Muscle layer of duodenum (tissue), 2 donors: ENCODE results near the gene MAP2K2.
A peak's percentile ranks its signal among the peaks of the same experiment; 100 is the strongest.
"Not testable (repeated sequence)": the region's sequence is repeated elsewhere in the genome, so short reads cannot be mapped to it uniquely, and the experiment has no call there.

Source experiments
- H3K27ac ChIP-seq: one replicate; pipeline ENCODE4 v1.7.0; 2013; ENCODE audit warnings: mild to moderate bottlenecking, low read length
- H3K27me3 ChIP-seq: one replicate; pipeline ENCODE4 v1.7.0; 2013; ENCODE audit warnings: low read depth, mild to moderate bottlenecking, control low read depth, low read length
- H3K36me3 ChIP-seq, 2 donors: one replicate each; pipeline ENCODE4 v1.7.0; 2013; ENCODE audit warnings: low read length in 2 of 2, control low read depth in 1 of 2, mild to moderate bottlenecking in 1 of 2; ENCODE audit not compliant: insufficient read depth in 2 of 2, control insufficient read depth in 1 of 2
- H3K4me1 ChIP-seq, 2 donors: one replicate each; pipeline ENCODE4 v1.7.0; 2013; ENCODE audit warnings: low read length in 2 of 2, mild to moderate bottlenecking in 2 of 2, control low read depth in 1 of 2, moderate library complexity in 1 of 2; ENCODE audit not compliant: insufficient read depth in 2 of 2, control insufficient read depth in 1 of 2
- H3K4me3 ChIP-seq, 2 donors: one replicate each; pipeline ENCODE4 v1.7.0; 2013; ENCODE audit warnings: low read length in 2 of 2, low read depth in 1 of 2, mild to moderate bottlenecking in 1 of 2
- H3K9me3 ChIP-seq, 2 donors: one replicate each; pipeline ENCODE4 v1.7.0; 2013; ENCODE audit warnings: low read length in 2 of 2, control low read depth in 1 of 2, mild to moderate bottlenecking in 1 of 2; ENCODE audit not compliant: control insufficient read depth in 1 of 2
- donor health status: healthy.

The MAP2K2 gene

GRCh38 chr19:4149518-4150288 lies 25.8 kb upstream of the MAP2K2 start:
- Histone ChIP-seq H3K4me1 (no peaks in the 10 kb centered on the region), H3K27me3 (no peaks in the 10 kb centered on the region), H3K36me3 (no peaks in the 10 kb centered on the region), H3K4me3 (no peak overlapping the region), H3K27ac (no peak overlapping the region), H3K9me3 (no peaks in the 10 kb centered on the region)

DNA sequence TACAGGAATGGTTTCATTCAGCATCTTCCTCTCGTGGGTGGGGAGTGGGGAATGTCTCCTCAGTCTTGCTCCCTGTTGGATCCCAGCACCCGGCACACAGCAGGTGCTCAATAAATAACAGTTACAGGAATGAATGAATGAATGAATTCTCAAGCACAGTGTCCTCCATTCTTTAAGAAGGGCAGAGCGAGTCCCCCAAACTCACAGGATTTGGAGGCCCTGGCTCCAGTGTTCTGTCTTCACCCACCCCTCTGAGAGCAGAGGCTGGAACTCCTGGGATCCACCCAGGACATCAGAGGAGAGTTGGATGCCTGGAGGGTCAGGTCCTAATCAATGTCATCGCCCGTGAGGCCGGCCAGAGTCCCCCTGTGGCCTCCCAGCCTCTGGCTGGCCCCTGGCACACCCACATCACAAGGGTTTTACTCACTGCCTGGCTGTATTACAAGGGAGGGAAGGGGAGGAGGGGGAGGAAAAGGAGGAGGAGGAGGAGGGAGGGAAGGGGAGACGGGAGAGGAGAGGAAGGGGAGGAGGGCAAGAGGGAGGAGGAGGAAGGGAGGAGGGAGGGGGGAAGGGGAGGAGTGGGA lies 20.8 kb upstream of the MAP2K2 start:
- Histone ChIP-seq H3K4me1 (no peaks in the 10 kb centered on the region), H3K9me3 (no peaks in the 10 kb centered on the region), H3K4me3 (no peak overlapping the region), H3K27me3 (no peaks in the 10 kb centered on the region), H3K36me3 (no peaks in the 10 kb centered on the region), H3K27ac (peak overlapping the region; percentile 45)

GRCh38 chr19:4142916-4143315 lies 19.0 kb upstream of the MAP2K2 start:
- H3K27ac ChIP-seq, H3K27me3 ChIP-seq, H3K9me3 ChIP-seq, H3K4me3 ChIP-seq, H3K4me1 ChIP-seq, H3K36me3 ChIP-seq: not testable (repeated sequence)

DNA sequence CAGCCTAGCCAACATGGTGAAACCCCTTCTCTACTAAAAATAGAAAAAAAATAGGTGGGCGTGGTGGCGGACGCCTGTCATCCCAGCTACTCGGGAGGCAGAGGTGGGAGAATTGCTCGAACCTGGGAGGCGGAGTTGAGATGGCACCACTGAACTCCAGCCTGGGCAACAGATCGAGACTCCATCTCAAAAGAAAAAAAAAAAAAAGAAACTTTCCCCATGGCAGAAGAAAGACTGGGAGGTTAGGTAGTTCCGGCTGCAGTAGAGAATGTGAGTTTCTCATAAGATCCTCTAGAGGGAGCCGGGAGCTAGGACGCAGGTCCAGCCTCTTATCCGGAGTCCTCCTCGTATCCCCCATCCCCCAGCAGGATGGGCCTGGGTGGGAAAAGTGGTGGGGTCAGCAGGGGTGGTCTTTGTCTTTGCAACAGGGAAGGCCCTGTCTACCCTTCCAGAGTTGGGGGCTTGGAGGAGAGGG lies 16.4 kb upstream of the MAP2K2 start:
- Histone ChIP-seq H3K27me3 (no peaks in the 10 kb centered on the region), H3K36me3 (no peaks in the 10 kb centered on the region), H3K27ac (no peak overlapping the region), H3K4me3 (no peak overlapping the region), H3K4me1 (no peaks in the 10 kb centered on the region), H3K9me3 (no peaks in the 10 kb centered on the region)

DNA sequence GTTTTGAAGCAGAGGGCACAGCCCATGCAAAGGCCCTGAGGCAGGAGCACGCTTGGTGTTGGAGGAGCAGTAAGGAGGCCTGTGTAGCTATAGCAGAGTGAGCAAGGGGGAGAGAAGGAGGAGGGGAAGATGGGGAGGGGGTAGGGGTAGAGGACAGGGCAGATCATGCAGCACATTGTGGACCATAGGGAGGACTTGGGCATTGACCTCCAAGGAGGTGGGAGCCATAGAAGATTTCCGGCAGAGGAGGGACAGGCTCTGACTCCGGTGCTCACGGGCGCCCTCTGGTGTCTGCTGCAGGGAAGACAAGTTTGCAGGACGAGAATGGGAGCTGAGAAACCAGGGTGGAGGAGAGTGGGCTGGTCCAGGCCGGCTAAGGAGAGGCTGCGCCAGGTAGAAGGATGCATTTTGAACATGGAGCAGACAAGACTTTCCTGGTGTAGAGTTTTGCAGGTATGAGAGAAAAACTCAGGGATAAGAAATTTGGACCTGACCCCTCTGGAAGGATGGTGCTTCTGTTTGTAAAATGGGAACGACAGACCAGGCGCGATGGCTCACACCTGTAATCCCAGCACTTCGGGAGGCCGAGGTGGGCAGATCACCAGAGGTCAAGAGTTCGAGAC lies 15.8 kb upstream of the MAP2K2 start:
- Histone ChIP-seq H3K4me1 (no peaks in the 10 kb centered on the region), H3K4me3 (no peak overlapping the region), H3K36me3 (no peaks in the 10 kb centered on the region), H3K27ac (no peak overlapping the region), H3K9me3 (no peaks in the 10 kb centered on the region), H3K27me3 (no peaks in the 10 kb centered on the region)

GRCh38 chr19:4138445-4138844 lies 14.5 kb upstream of the MAP2K2 start:
- no peaks in the 10 kb centered on the region for H3K9me3 ChIP-seq
- H3K27me3 ChIP-seq = no peaks in the 10 kb centered on the region
- H3K4me3 ChIP-seq = no peak overlapping the region
- H3K4me1 ChIP-seq = no peaks in the 10 kb centered on the region
- H3K36me3 ChIP-seq = no peaks in the 10 kb centered on the region
- H3K27ac ChIP-seq = no peak overlapping the region

DNA sequence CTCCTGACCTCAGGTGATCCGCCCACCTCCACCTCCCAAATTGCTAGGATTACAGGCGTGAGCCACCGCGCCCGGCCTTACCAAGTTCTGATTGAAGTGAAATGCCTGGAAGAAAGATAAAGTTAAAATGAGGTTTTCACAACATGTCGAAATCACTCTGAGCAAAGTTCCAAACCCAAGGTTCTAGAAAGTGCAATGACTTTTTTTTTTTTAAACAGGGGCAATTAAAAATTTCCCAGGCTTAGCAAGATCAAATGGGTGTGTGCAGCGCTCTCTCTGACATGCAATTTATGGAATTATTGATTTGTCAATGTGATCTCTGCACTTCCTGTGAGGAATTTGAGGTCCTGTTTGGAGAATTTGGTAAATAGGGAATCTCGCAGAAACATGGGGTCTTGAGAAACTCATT lies 12.8 kb upstream of the MAP2K2 start:
- Histone ChIP-seq H3K4me3 (no peak overlapping the region), H3K27me3 (no peaks in the 10 kb centered on the region), H3K36me3 (no peaks in the 10 kb centered on the region), H3K4me1 (no peaks in the 10 kb centered on the region), H3K9me3 (no peaks in the 10 kb centered on the region), H3K27ac (no peak overlapping the region)

DNA sequence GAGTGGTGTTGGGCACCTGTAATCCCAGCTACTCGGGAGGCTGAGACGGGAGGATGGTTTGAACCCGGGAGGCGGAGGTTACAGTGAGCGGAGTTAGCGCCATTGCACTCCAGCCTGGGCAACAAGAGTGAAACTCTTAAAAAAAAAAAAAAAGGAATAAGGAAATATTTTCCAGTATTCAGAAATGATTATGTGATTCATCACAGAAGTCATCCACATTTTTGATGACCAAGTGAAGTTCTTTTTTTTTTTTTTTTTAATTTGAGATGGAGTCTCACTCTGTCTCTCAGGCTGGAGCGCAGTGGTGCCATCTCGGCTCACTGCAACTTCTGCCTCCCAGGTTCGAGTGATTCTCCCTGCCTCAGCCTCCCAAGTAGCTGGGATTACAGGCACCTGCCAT lies 11.5 kb upstream of the MAP2K2 start:
- not testable (repeated sequence) for H3K4me3 ChIP-seq, H3K27ac ChIP-seq, H3K9me3 ChIP-seq, H3K27me3 ChIP-seq, H3K36me3 ChIP-seq, H3K4me1 ChIP-seq

DNA sequence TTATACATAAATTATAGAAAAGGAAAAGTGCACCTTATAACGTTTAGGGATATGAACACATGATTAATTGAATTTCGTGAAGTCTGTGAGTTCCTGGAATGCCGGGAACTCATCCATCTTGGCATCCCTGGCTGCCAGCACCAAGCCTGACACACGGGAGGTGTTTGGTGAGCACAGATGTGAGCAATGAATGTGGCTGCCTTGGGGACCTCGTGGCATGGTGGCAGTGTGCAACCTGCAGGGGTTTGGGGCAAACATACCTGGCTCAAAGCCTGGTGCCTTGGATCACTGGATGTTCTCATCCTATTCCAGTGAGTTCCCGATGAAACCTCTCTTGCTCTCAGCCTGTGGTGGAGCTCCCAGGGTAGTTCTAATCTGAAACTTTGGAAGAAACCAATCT lies 10.4 kb upstream of the MAP2K2 start:
- H3K27ac ChIP-seq = no peak overlapping the region
- no peak overlapping the region for H3K4me3 ChIP-seq
- H3K36me3 ChIP-seq = no peaks in the 10 kb centered on the region
- no peaks in the 10 kb centered on the region for H3K27me3 ChIP-seq
- no peaks in the 10 kb centered on the region for H3K4me1 ChIP-seq
- H3K9me3 ChIP-seq = no peaks in the 10 kb centered on the region

GRCh38 chr19:4130744-4131438 lies 7.0 kb upstream of the MAP2K2 start:
- no peak overlapping the region for H3K4me3 ChIP-seq
- H3K27me3 ChIP-seq = no peaks in the 10 kb centered on the region
- no peaks in the 10 kb centered on the region for H3K4me1 ChIP-seq
- no peaks in the 10 kb centered on the region for H3K9me3 ChIP-seq
- no peaks in the 10 kb centered on the region for H3K36me3 ChIP-seq
- peak overlapping the region; percentile 19 for H3K27ac ChIP-seq

- not testable (repeated sequence) for H3K36me3 ChIP-seq, H3K4me3 ChIP-seq, H3K4me1 ChIP-seq, H3K27me3 ChIP-seq, H3K27ac ChIP-seq, H3K9me3 ChIP-seq
Measured at GRCh38 chr19:4129050-4129449, 5.1 kb upstream of the MAP2K2 start.
